IMR-90 (cell line): ENCODE data around the gene SLC10A3. TPM values are rescaled to one million over a fixed set of nuclear protein-coding genes. Genes with fewer than 3 reads are reported as not detected.

Experiments used
- ATAC-seq: fragments of 200-7000 bp; cut with Tn5 transposase; 2 replicates; pipeline ENCODE4 v1.9.1; 2020; ENCODE audit warnings: low read depth, mild to moderate bottlenecking, moderate library complexity
- BruUV-seq: library from RNA; stranded (reverse); fragments of 400-500 nt; replicated peaks from 2 replicates; lab custom pipeline; 2021; lab: Mats Ljungman, UMichigan
- CTCF ChIA-PET: fragments of 300-600 bp; formaldehyde crosslinking; extraction: SDS; loops from one replicate; lab custom pipeline; 2021; ENCODE audit warnings: antibody characterized with exemption; lab: Yijun Ruan, JAX
- POLR2A ChIA-PET: fragments of 300-600 bp; sonication (Branson Sonifier 250); formaldehyde crosslinking; loops from one replicate; lab custom pipeline; 2022; ENCODE audit warnings: antibody characterized with exemption; ENCODE audit not compliant: unreplicated experiment; lab: Charles Lee
- DNase-seq: peaks from one replicate; pipeline ENCODE4 v3.0.0; 2013
- H2AFZ ChIP-seq: replicated peaks from 2 replicates; pipeline ENCODE3; 2013; ENCODE audit warnings: low read length, mild to moderate bottlenecking; ENCODE audit not compliant: poor library complexity
- H2AK5ac ChIP-seq: 2 replicates; pipeline ENCODE4 v1.6.1; 2013; ENCODE audit warnings: low read depth, low read length, inconsistent platforms
- H2AK9ac ChIP-seq: replicated peaks from 2 replicates; pipeline ENCODE3; 2013; ENCODE audit warnings: mild to moderate bottlenecking, low read depth, low read length, moderate library complexity; ENCODE audit not compliant: poor library complexity
- H2BK120ac ChIP-seq: 2 replicates; pipeline ENCODE4 v1.6.1; 2013; ENCODE audit warnings: low read depth, low read length, inconsistent platforms
- H2BK15ac ChIP-seq: 3 replicates; pipeline ENCODE4 v1.6.1; 2013; ENCODE audit warnings: low read depth, low read length, inconsistent platforms
- H2BK20ac ChIP-seq: 2 replicates; pipeline ENCODE4 v1.6.1; 2013; ENCODE audit warnings: low read depth, mild to moderate bottlenecking, inconsistent platforms, low read length, moderate library complexity
- H2BK5ac ChIP-seq: 2 replicates; pipeline ENCODE4 v1.6.1; 2013; ENCODE audit warnings: mild to moderate bottlenecking, low read depth, low read length, inconsistent platforms; ENCODE audit not compliant: poor library complexity, severe bottlenecking
- H3K14ac ChIP-seq: replicated peaks from 2 replicates; pipeline ENCODE4 v1.6.1; 2013; ENCODE audit warnings: low read depth, low read length, inconsistent platforms
- H3K18ac ChIP-seq: 2 replicates; pipeline ENCODE4 v1.6.1; 2013; ENCODE audit warnings: low read depth, low read length, control low read depth
- H3K23ac ChIP-seq: 2 replicates; pipeline ENCODE4 v1.6.1; 2013; ENCODE audit warnings: low read depth, low read length, inconsistent platforms
- H3K27ac ChIP-seq: 2 replicates; pipeline ENCODE4 v1.5.1; 2013; ENCODE audit warnings: mild to moderate bottlenecking, control low read depth, low read length; ENCODE audit not compliant: insufficient read depth
- H3K27me3 ChIP-seq: 2 replicates; pipeline ENCODE4 v1.6.1; 2013; ENCODE audit warnings: low read length; ENCODE audit not compliant: control insufficient read depth, insufficient read depth
- H3K36me3 ChIP-seq: 2 replicates; pipeline ENCODE4 v1.6.1; 2013; ENCODE audit warnings: low read length, mixed read lengths; ENCODE audit not compliant: control insufficient read depth, insufficient read depth
- H3K4ac ChIP-seq: 2 replicates; pipeline ENCODE4 v1.6.1; 2013; ENCODE audit warnings: low read depth, low read length, inconsistent platforms
- H3K4me1 ChIP-seq: 2 replicates; pipeline ENCODE4 v1.6.1; 2013; ENCODE audit warnings: low read length, mixed read lengths; ENCODE audit not compliant: control insufficient read depth, insufficient read depth
- H3K4me2 ChIP-seq: 2 replicates; pipeline ENCODE4 v1.6.1; 2013; ENCODE audit warnings: low read depth, mild to moderate bottlenecking, control low read depth, low read length, moderate library complexity
- H3K4me3 ChIP-seq: 2 replicates; pipeline ENCODE4 v1.5.1; 2013; ENCODE audit warnings: low read depth, mild to moderate bottlenecking, control low read depth, low read length, moderate library complexity; ENCODE audit not compliant: insufficient read depth
- H3K56ac ChIP-seq: 2 replicates; pipeline ENCODE4 v1.6.1; 2013; ENCODE audit warnings: low read length, inconsistent platforms; ENCODE audit not compliant: insufficient read depth; ENCODE audit errors: extremely low read depth
- H3K79me1 ChIP-seq, 2 experiments: 2 replicates each; pipeline ENCODE4 v1.6.1; 2013; ENCODE audit warnings: low read length in 2 of 2, inconsistent platforms in 1 of 2, low read depth in 1 of 2
- H3K9ac ChIP-seq: 2 replicates; pipeline ENCODE4 v1.6.1; 2013; ENCODE audit warnings: low read depth, low read length, control low read depth
- H3K9me1 ChIP-seq: 2 replicates; pipeline ENCODE4 v1.6.1; 2013; ENCODE audit warnings: low read length, inconsistent platforms; ENCODE audit not compliant: insufficient read depth
- H3K9me3 ChIP-seq: 2 replicates; pipeline ENCODE4 v1.6.1; 2013; ENCODE audit warnings: low read length; ENCODE audit not compliant: control insufficient read depth, insufficient read depth
- H4K20me1 ChIP-seq: 2 replicates; pipeline ENCODE4 v1.6.1; 2013; ENCODE audit warnings: low read length, inconsistent platforms; ENCODE audit not compliant: insufficient read depth
- H4K5ac ChIP-seq: 2 replicates; pipeline ENCODE4 v1.6.1; 2013; ENCODE audit warnings: mild to moderate bottlenecking, low read depth, low read length, control low read depth
- H4K8ac ChIP-seq, 2 experiments: 2 replicates each; pipeline ENCODE4 v1.6.1; 2013; ENCODE audit warnings: low read depth in 2 of 2, low read length in 2 of 2, control low read depth in 1 of 2, inconsistent platforms in 1 of 2
- H4K91ac ChIP-seq: 2 replicates; pipeline ENCODE4 v1.6.1; 2013; ENCODE audit warnings: low read depth, low read length, inconsistent platforms; ENCODE audit not compliant: insufficient read depth
- CTCF ChIP-seq: conservative IDR thresholded peaks from 2 replicates; pipeline ENCODE4 v1.5.1; 2012; ENCODE audit warnings: mild to moderate bottlenecking, low read depth, low read length, improper control_type of control experiment
- FOS ChIP-seq: fragments of 150-350 bp; IDR thresholded peaks from 2 replicates; pipeline ENCODE4 v1.6.1; 2016; ENCODE audit warnings: low read depth, low read length
- MXI1 ChIP-seq: IDR thresholded peaks from 2 replicates; pipeline ENCODE4 v1.6.1; 2012; ENCODE audit warnings: low read depth, mild to moderate bottlenecking, low read length, moderate library complexity, borderline replicate concordance
- POLR2A ChIP-seq: IDR thresholded peaks from 2 replicates; pipeline ENCODE4 v1.6.1; 2012; ENCODE audit warnings: mild to moderate bottlenecking, low read depth, low read length
- RCOR1 ChIP-seq: IDR thresholded peaks from 2 replicates; pipeline ENCODE4 v1.6.1; 2012; ENCODE audit warnings: mild to moderate bottlenecking, low read length, improper control_type of control experiment; ENCODE audit not compliant: insufficient replicate concordance
- WGBS, 2 experiments: methylation state at CpG; one replicate each; pipeline versions ENCODE4 v1.1.5 to v1.1.7; 2013; ENCODE audit warnings: missing lambda C conversion rate in 2 of 2; ENCODE audit not compliant: insufficient read length in 1 of 2; ENCODE audit errors: extremely low coverage in 2 of 2; 5-methylcytosine and 5-hydroxymethylcytosine counted together
- dilution Hi-C: fragments of 300-500 bp; cut with HindIII; formaldehyde crosslinking; loops from one replicate; pipeline ENCODE4 v1.14.3; 2018; ENCODE audit warnings: low sequenced_read_pairs; ENCODE audit not compliant: unreplicated experiment
- in situ Hi-C: fragments of 300-500 bp; cut with MboI; formaldehyde crosslinking; loops from 3 replicates; pipeline ENCODE4 v1.14.3; 2019; ENCODE audit warnings: low sequenced_read_pairs, inconsistent platforms, mixed read lengths
- intact Hi-C: fragments of 100-400 bp; cut with micrococcal nuclease; formaldehyde crosslinking; loops from 2 replicates; pipeline ENCODE4 v1.10.0; 2022
- polyA plus RNA-seq, 3 experiments: library from polyadenylated mRNA; depleted of rRNA; stranded (reverse); fragments of >200 nt; gene quantifications; 2 replicates each; pipeline ENCODE4 v1.2.3, GENCODE V29; 2012; ENCODE audit warnings: low replicate concordance in 1 of 3
- total RNA-seq: library from RNA; depleted of rRNA; stranded (reverse); fragments of >200 nt; gene quantifications from 2 replicates; pipeline ENCODE4 v1.2.3, GENCODE V29; 2012

SLC10A3 gene
- total and polyA plus RNA-seq, 2 of the 4 experiments (the other 2 are of a cell fraction): 15.2 to 24.6 TPM

- H4K20me1 ChIP-seq: no peaks in the 10 kb centered on the region
- H4K91ac ChIP-seq: peak overlapping the region; percentile 51
- peaks cover 8 to 12% of the 10 kb centered on the region in 2 experiments; a peak in 2 of 4 replicates for H3K79me1 ChIP-seq
- H3K36me3 ChIP-seq: no peaks in the 10 kb centered on the region; the same call in 1 of the 2 replicates
- H2BK20ac ChIP-seq: no peak overlapping the region
- peak overlapping the region; percentile 85 for H2AFZ ChIP-seq
- intact Hi-C loops (no loop called here), dilution Hi-C loops (no loop called here), in situ Hi-C loops (no loop called here)
- 26% methylated on average over 5 of the region's 34 CpGs; no CpG with 5 or more reads in 1 of the 2 experiments for WGBS, 2 experiments
- H3K4me2 ChIP-seq: peak overlapping the region; percentile 94
- H3K9me1 ChIP-seq: peaks cover 3% of the 10 kb centered on the region
- peak overlapping the region; percentile 81 for H2AK5ac ChIP-seq
- CTCF ChIA-PET: no interaction called here
- no peak overlapping the region for H2BK120ac ChIP-seq
- H3K27me3 ChIP-seq: no peaks in the 10 kb centered on the region
- no peaks in the 10 kb centered on the region for H3K9me3 ChIP-seq
- peak overlapping the region; percentile 91 for H3K27ac ChIP-seq
- peak overlapping the region; percentile 68 for H3K14ac ChIP-seq
- POLR2A ChIA-PET: no interaction called here
- peaks cover 8% of the 10 kb centered on the region; the same call in 1 of the 2 replicates for H3K4me1 ChIP-seq
- peak overlapping the region; percentile 58 for H3K4ac ChIP-seq
- DNase-seq (no peak), ATAC-seq (no peak)
- peak overlapping the region in 1 of 2 experiments; percentile 69; a peak in 2 of 4 replicates for H4K8ac ChIP-seq
- peak overlapping the region; percentile 79 for H3K9ac ChIP-seq
- H2AK9ac ChIP-seq: peak overlapping the region; percentile 31
- H3K23ac ChIP-seq: peak overlapping the region; percentile 78
- H3K18ac ChIP-seq: no peak overlapping the region; the same call in 1 of the 2 replicates
- H2BK15ac ChIP-seq: no peak overlapping the region
- H4K5ac ChIP-seq: no peak overlapping the region; the same call in 1 of the 2 replicates
- H2BK5ac ChIP-seq: peak overlapping the region; percentile 71
- BruUV-seq: no TSS peak
- TF ChIP-seq MXI1 (peak; percentile 6; the same call in 1 of the 2 replicates), CTCF (no peak), POLR2A (no peak), RCOR1 (no peak), FOS (no peak)
- peak overlapping the region; percentile 87 for H3K4me3 ChIP-seq
- H3K56ac ChIP-seq: peak overlapping the region; percentile 71; the same call in 1 of the 2 replicates
Observed at GRCh38 chrX:154515090-154515965, 24.9 kb upstream of the SLC10A3 start.
